H1 (cell line): Measurements from ENCODE around the gene HMHB1. TPM values are rescaled to one million over a fixed set of nuclear protein-coding genes. Genes with fewer than 3 reads are reported as not detected.

ENCODE experiments used
- CTCF ChIA-PET: fragments of 300-600 bp; sonication (Branson Sonifier 250); formaldehyde crosslinking; loops from one replicate; lab custom pipeline; 2021; ENCODE audit not compliant: partially characterized antibody; lab: Charles Lee
- POLR2A ChIA-PET: fragments of 300-600 bp; sonication (Branson Sonifier 250); formaldehyde crosslinking; loops from one replicate; lab custom pipeline; 2021; ENCODE audit warnings: inconsistent platforms; ENCODE audit not compliant: partially characterized antibody; lab: Charles Lee
- DNase-seq, 2 experiments: peaks; one replicate each; pipeline versions ENCODE4 v3.0.0 to v3.0.0-alpha.2; 2010 to 2022; ENCODE audit warnings: low spot score in 2 of 2, low read depth in 1 of 2, mixed read lengths in 1 of 2
- FAIRE-seq: peaks from 2 replicates; lab custom pipeline; 2011; peaks lifted over from hg19 to GRCh38; lab: Jason Lieb, UNC
- H2AFZ ChIP-seq: 2 replicates; pipeline ENCODE4 v1.8.1; 2012; ENCODE audit warnings: low read length, inconsistent platforms
- H2AK5ac ChIP-seq: 2 replicates; pipeline ENCODE4 v1.6.1; 2013; ENCODE audit warnings: low read depth, low read length
- H2BK120ac ChIP-seq: replicated peaks from 2 replicates; pipeline ENCODE3; 2013; ENCODE audit warnings: low read depth, low read length, inconsistent platforms
- H2BK12ac ChIP-seq: 2 replicates; pipeline ENCODE4 v1.6.1; 2013; ENCODE audit warnings: low read depth, low read length
- H2BK15ac ChIP-seq: 2 replicates; pipeline ENCODE4 v1.6.1; 2013; ENCODE audit warnings: low read length
- H2BK20ac ChIP-seq: 2 replicates; pipeline ENCODE4 v1.6.1; 2013; ENCODE audit warnings: low read length
- H2BK5ac ChIP-seq: 2 replicates; pipeline ENCODE4 v1.6.1; 2013; ENCODE audit warnings: low read depth, low read length
- H3K14ac ChIP-seq: 2 replicates; pipeline ENCODE4 v1.6.1; 2013; ENCODE audit warnings: inconsistent platforms; ENCODE audit not compliant: insufficient read length
- H3K18ac ChIP-seq: 2 replicates; pipeline ENCODE4 v1.6.1; 2013; ENCODE audit warnings: low read length; ENCODE audit errors: extremely low read depth
- H3K23ac ChIP-seq: 2 replicates; pipeline ENCODE4 v1.6.1; 2013; ENCODE audit warnings: inconsistent platforms; ENCODE audit not compliant: insufficient read length
- H3K23me2 ChIP-seq: 2 replicates; pipeline ENCODE4 v1.6.1; 2013; ENCODE audit warnings: low read depth, low read length
- H3K27ac ChIP-seq: 2 replicates; pipeline ENCODE4 v1.6.1; 2011; ENCODE audit warnings: low read depth, low read length, inconsistent platforms
- H3K27me3 ChIP-seq, 4 experiments: replicated peaks in 1 of 4; 1 replicate in 1 of 4; 2 replicates in 3 of 4; pipeline versions ENCODE4 v1.6.1 to v1.8.1; 2011 to 2013; ENCODE audit warnings: low read length in 3 of 4, mild to moderate bottlenecking in 3 of 4, inconsistent platforms in 2 of 4, mixed read lengths in 2 of 4, moderate library complexity in 1 of 4; ENCODE audit not compliant: control insufficient read depth in 3 of 4, insufficient read depth in 3 of 4; ENCODE audit errors: extremely low read depth in 1 of 4
- H3K36me3 ChIP-seq, 4 experiments: 2 replicates each; pipeline versions ENCODE4 v1.6.1 to v1.8.1; 2011 to 2013; ENCODE audit warnings: mild to moderate bottlenecking in 4 of 4, low read length in 3 of 4, moderate library complexity in 2 of 4, control low read depth in 1 of 4, inconsistent platforms in 1 of 4; ENCODE audit not compliant: insufficient read depth in 4 of 4, control insufficient read depth in 2 of 4
- H3K4ac ChIP-seq: replicated peaks from 2 replicates; pipeline ENCODE3; 2013; ENCODE audit warnings: low read length, low read depth, mixed read lengths, inconsistent platforms; ENCODE audit not compliant: insufficient read length
- H3K4me1 ChIP-seq, 4 experiments: replicated peaks in 1 of 4; 1 replicate in 1 of 4; 2 replicates in 3 of 4; pipeline versions ENCODE4 v1.6.1 to v1.8.1; 2011 to 2013; ENCODE audit warnings: low read length in 3 of 4, inconsistent platforms in 2 of 4, mixed read lengths in 1 of 4; ENCODE audit not compliant: insufficient read depth in 4 of 4, control insufficient read depth in 3 of 4
- H3K4me2 ChIP-seq, 2 experiments: 2 replicates each; pipeline versions ENCODE4 v1.6.1 to v1.8.1; 2011 to 2013; ENCODE audit warnings: low read depth in 2 of 2, low read length in 2 of 2, control low read depth in 1 of 2, inconsistent platforms in 1 of 2, mild to moderate bottlenecking in 1 of 2; ENCODE audit not compliant: insufficient read depth in 1 of 2
- H3K4me3 ChIP-seq, 4 experiments: fragments of 200-600, 300-600 bp in 1 of 4; sonication (generic), shearing (Covaris generic), sonication (Bioruptor Twin) in 1 of 4; 2 replicates each; pipeline versions ENCODE4 v1.5.1 to v1.8.1; 2011 to 2016; ENCODE audit warnings: low read length in 4 of 4, low read depth in 3 of 4, control low read depth in 2 of 4, inconsistent platforms in 2 of 4, mild to moderate bottlenecking in 2 of 4, mixed read lengths in 1 of 4, moderate library complexity in 1 of 4; ENCODE audit not compliant: insufficient read depth in 2 of 4; ENCODE audit errors: extremely low read depth in 1 of 4
- H3K56ac ChIP-seq: replicated peaks from 2 replicates; pipeline ENCODE3; 2013; ENCODE audit warnings: low read depth, mild to moderate bottlenecking, mixed read lengths, low read length, inconsistent platforms; ENCODE audit not compliant: insufficient read length
- H3K79me1 ChIP-seq: 2 replicates; pipeline ENCODE4 v1.6.1; 2013; ENCODE audit warnings: low read depth, low read length, control low read depth
- H3K79me2 ChIP-seq, 2 experiments: 2 replicates each; pipeline versions ENCODE4 v1.6.1 to v1.8.1; 2012 to 2013; ENCODE audit warnings: low read length in 2 of 2, mild to moderate bottlenecking in 2 of 2, inconsistent platforms in 1 of 2; ENCODE audit not compliant: insufficient read depth in 2 of 2, control insufficient read depth in 1 of 2
- H3K9ac ChIP-seq, 4 experiments: replicated peaks in 1 of 4; 1 replicate in 1 of 4; 2 replicates in 3 of 4; pipeline versions ENCODE4 v1.6.1 to v1.8.1; 2011 to 2013; ENCODE audit warnings: low read depth in 3 of 4, low read length in 3 of 4, control low read depth in 2 of 4, mild to moderate bottlenecking in 2 of 4, moderate library complexity in 2 of 4, inconsistent platforms in 1 of 4; ENCODE audit errors: extremely low read depth in 1 of 4
- H3K9me3 ChIP-seq, 2 experiments: 2 replicates each; pipeline versions ENCODE4 v1.6.1 to v1.8.1; 2012 to 2013; ENCODE audit warnings: mild to moderate bottlenecking in 2 of 2, moderate library complexity in 2 of 2, control low read depth in 1 of 2, inconsistent platforms in 1 of 2, low read depth in 1 of 2, low read length in 1 of 2, mixed read lengths in 1 of 2; ENCODE audit not compliant: insufficient read depth in 2 of 2
- H4K20me1 ChIP-seq, 2 experiments: replicated peaks in 1 of 2; 2 replicates each; pipeline versions ENCODE3 to v1.8.1; 2011 to 2013; ENCODE audit warnings: inconsistent platforms in 2 of 2, low read length in 2 of 2, mild to moderate bottlenecking in 1 of 2; ENCODE audit not compliant: insufficient read depth in 2 of 2, control insufficient read depth in 1 of 2
- H4K5ac ChIP-seq: 2 replicates; pipeline ENCODE4 v1.6.1; 2013; ENCODE audit warnings: low read length, low read depth, mixed read lengths, inconsistent platforms; ENCODE audit not compliant: insufficient read length
- H4K8ac ChIP-seq: 2 replicates; pipeline ENCODE4 v1.8.0; 2013; ENCODE audit warnings: mild to moderate bottlenecking, moderate library complexity, low read length, inconsistent platforms; ENCODE audit not compliant: insufficient read depth; ENCODE audit errors: extremely low read depth
- H4K91ac ChIP-seq: replicated peaks from 2 replicates; pipeline ENCODE3; 2013; ENCODE audit warnings: low read length, mixed read lengths, inconsistent platforms; ENCODE audit not compliant: insufficient read length
- BRCA1 ChIP-seq: IDR thresholded peaks from 2 replicates; pipeline ENCODE4 v1.6.1; 2012; ENCODE audit warnings: low read depth, low read length, improper control_type of control experiment
- CREB1 ChIP-seq: IDR thresholded peaks from 2 replicates; pipeline ENCODE4 v1.6.1; 2012; ENCODE audit warnings: inconsistent platforms
- CTBP2 ChIP-seq: IDR thresholded peaks from 2 replicates; pipeline ENCODE4 v1.7.0; 2011; ENCODE audit warnings: borderline replicate concordance, mild to moderate bottlenecking, moderate library complexity, mixed read lengths, low read length; ENCODE audit not compliant: insufficient read depth, insufficient read length
- E2F6 ChIP-seq: IDR thresholded peaks from 2 replicates; pipeline ENCODE4 v1.6.1; 2012; ENCODE audit warnings: inconsistent platforms
- GABPA ChIP-seq: IDR thresholded peaks from 2 replicates; pipeline ENCODE4 v1.6.1; 2011; ENCODE audit warnings: mild to moderate bottlenecking, low read length, moderate library complexity, borderline replicate concordance; ENCODE audit not compliant: insufficient read depth
- GTF2F1 ChIP-seq: IDR thresholded peaks from 2 replicates; pipeline ENCODE4 v1.6.1; 2012; ENCODE audit warnings: low read depth, low read length, improper control_type of control experiment, borderline replicate concordance
- POLR2AphosphoS5 ChIP-seq: IDR thresholded peaks from 2 replicates; pipeline ENCODE4 v1.6.1; 2011; ENCODE audit warnings: low read depth, low read length
- RBBP5 ChIP-seq: IDR thresholded peaks from 2 replicates; pipeline ENCODE4 v1.7.1; 2012; ENCODE audit warnings: low read depth, mild to moderate bottlenecking, inconsistent platforms, low read length, moderate library complexity, borderline replicate concordance
- WGBS, 2 experiments: shearing (Covaris generic) in 1 of 2; methylation state at CpG; one replicate each; pipeline versions ENCODE4 v1.1.6 to v1.1.7; 2013 to 2015; ENCODE audit warnings: low lambda C conversion rate in 2 of 2, mixed read lengths in 2 of 2, inconsistent platforms in 1 of 2, low coverage in 1 of 2, missing lambda C conversion rate in 1 of 2; ENCODE audit not compliant: insufficient replicate concordance in 2 of 2, insufficient coverage in 1 of 2, insufficient read length in 1 of 2; ENCODE audit errors: extremely low coverage in 1 of 2, missing lambda C conversion rate in 1 of 2; 5-methylcytosine and 5-hydroxymethylcytosine counted together
- polyA plus RNA-seq, 7 experiments: library from polyadenylated mRNA; depleted of rRNA in 3 of 7; stranded (reverse) in 5 of 7; unstranded in 2 of 7; fragments of >200 nt in 5 of 7; fragments of 200-250 nt in 2 of 7; gene quantifications; 1 replicate in 5 of 7; 2 replicates in 1 of 7; 4 replicates in 1 of 7; pipeline versions ENCODE4 v1.2.1 to v1.2.3, GENCODE V29; 2011 to 2013; ENCODE audit warnings: missing spikeins in 2 of 7, mixed read lengths in 2 of 7
- total RNA-seq: library from RNA; stranded (reverse); fragmentation: NEBNext Ultra II Directional; extraction: Animal tissue kit (Norgen Biotek cat#: 25700); gene quantifications from 2 replicates; pipeline ENCODE4 v1.2.1, GENCODE V29; 2021

Gene HMHB1
- total and polyA plus RNA-seq, 2 of the 8 experiments (the other 6 are each of a cell fraction or from before 2014, with no cell fraction given), result not detected

GRCh38 chr5:143836161-143836725 lies 24.3 kb downstream of the HMHB1 start:
- Histone ChIP-seq H3K27ac (no peak overlapping the region), H3K79me1 (no peaks in the 10 kb centered on the region), H3K4me3 (no peak overlapping the region), H3K23me2 (no peaks in the 10 kb centered on the region), H3K79me2 (no peaks in the 10 kb centered on the region), H3K27me3 (no peaks in the 10 kb centered on the region), H3K9me3 (no peaks in the 10 kb centered on the region), H2AK5ac (no peak overlapping the region), H2AFZ (no peak overlapping the region), H2BK15ac (no peak overlapping the region), H3K9ac (no peak overlapping the region), H4K8ac (no peak overlapping the region), H3K14ac (no peak overlapping the region), H4K20me1 (no peaks in the 10 kb centered on the region)
- POLR2A ChIA-PET, result no interaction called here
- no peak for FAIRE-seq
- TF ChIP-seq E2F6 (no peak), POLR2AphosphoS5 (no peak), GABPA (no peak), GTF2F1 (no peak), BRCA1 (no peak), CREB1 (no peak), CTBP2 (no peak), RBBP5 (no peak)
- TF ChIP-seq, all 59 proteins: peak for 0
- Histone ChIP-seq H3K18ac (no peak overlapping the region), H3K4ac (no peak overlapping the region), H3K36me3 (no peaks in the 10 kb centered on the region), H2BK20ac (no peak overlapping the region), H3K4me2 (no peak overlapping the region), H3K4me1 (no peaks in the 10 kb centered on the region), H2BK12ac (no peak overlapping the region), H3K23ac (no peak overlapping the region), H4K5ac (no peak overlapping the region), H4K91ac (no peak overlapping the region), H2BK5ac (no peak overlapping the region), H3K56ac (no peak overlapping the region), H2BK120ac (no peak overlapping the region)
- CTCF ChIA-PET, result interaction anchor here (0.9 to 2.6 kb wide), 4 partner anchors 10 to 311 kb away, joined by 3 to 8 read pairs (median 3); no protein-coding TSS in a partner anchor
- 76% methylated on average over 2 of the region's 2 CpGs; no CpG with 5 or more reads in 1 of the 2 experiments for WGBS, 2 experiments
- no peak for DNase-seq
